Astrocyte of the cerebellum (primary cell): ENCODE data around the gene UBN1.

ENCODE experiments used
- DNase-seq: peaks from one replicate; pipeline ENCODE4 v3.0.0-alpha.2; 2011; ENCODE audit warnings: low read depth
- H3K4me3 ChIP-seq: 2 replicates; pipeline ENCODE4 v1.5.1; 2011; ENCODE audit warnings: mild to moderate bottlenecking, low read depth, low read length, moderate library complexity
- in situ Hi-C: cut with HindIII; loops from 2 replicates; pipeline ENCODE4 v1.10.0; 2017; ENCODE audit warnings: low sequenced_read_pairs
- TF ChIP-seq, protein P1 (sequence below): IDR thresholded peaks from 2 replicates; pipeline ENCODE4 v1.5.1; 2012; ENCODE audit warnings: low read length, low read depth, moderate library complexity, mild to moderate bottlenecking; ENCODE audit errors: missing control alignments

The UBN1 gene

DNA sequence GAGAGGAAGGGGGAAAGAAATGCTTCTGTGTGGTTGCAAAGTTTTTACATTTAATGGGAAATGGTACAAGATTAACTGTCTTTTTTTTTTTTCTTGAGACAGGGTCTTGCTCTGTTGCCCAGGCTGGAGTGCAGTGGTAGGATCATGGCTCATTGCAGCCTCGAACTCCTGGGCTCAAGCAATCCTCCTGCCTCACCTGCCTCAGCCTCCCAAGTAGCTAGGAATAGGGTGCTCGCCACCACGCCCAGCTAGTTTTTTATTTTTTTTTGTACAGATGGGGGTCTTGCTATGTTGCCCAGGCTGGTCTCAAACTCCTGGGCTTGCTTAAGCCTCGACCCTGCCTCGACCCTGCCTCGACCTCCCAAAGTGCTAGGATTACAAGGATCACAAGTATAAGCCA lies 41.0 kb upstream of the UBN1 start:
- no peak for DNase-seq
- TF ChIP-seq, protein P1, sequence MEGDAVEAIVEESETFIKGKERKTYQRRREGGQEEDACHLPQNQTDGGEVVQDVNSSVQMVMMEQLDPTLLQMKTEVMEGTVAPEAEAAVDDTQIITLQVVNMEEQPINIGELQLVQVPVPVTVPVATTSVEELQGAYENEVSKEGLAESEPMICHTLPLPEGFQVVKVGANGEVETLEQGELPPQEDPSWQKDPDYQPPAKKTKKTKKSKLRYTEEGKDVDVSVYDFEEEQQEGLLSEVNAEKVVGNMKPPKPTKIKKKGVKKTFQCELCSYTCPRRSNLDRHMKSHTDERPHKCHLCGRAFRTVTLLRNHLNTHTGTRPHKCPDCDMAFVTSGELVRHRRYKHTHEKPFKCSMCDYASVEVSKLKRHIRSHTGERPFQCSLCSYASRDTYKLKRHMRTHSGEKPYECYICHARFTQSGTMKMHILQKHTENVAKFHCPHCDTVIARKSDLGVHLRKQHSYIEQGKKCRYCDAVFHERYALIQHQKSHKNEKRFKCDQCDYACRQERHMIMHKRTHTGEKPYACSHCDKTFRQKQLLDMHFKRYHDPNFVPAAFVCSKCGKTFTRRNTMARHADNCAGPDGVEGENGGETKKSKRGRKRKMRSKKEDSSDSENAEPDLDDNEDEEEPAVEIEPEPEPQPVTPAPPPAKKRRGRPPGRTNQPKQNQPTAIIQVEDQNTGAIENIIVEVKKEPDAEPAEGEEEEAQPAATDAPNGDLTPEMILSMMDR = no peak
- H3K4me3 ChIP-seq = no peak overlapping the region
- in situ Hi-C loops = no loop called here

DNA sequence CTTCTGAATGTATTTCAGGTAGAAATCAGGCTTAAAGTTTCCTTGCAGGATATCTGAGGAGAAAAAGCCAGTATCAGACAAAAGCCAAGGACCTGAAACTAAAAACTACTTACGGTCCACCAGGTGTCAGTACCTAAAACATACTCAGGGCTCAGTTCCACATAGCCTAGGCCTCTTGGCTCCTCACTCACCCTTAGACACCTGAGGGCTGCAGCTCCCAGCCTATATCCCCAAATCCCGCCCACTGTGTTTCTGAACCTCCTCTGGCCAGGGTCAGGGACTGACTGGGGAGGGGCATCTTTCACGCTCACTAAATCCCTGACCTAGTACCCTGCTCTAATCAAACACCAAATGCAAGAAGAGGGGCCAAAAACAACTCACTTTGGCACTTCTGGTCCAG lies 36.0 kb upstream of the UBN1 start:
- no peak overlapping the region for H3K4me3 ChIP-seq
- DNase-seq = no peak
- TF ChIP-seq, protein P1 = no peak
- in situ Hi-C loops = no loop called here

DNA sequence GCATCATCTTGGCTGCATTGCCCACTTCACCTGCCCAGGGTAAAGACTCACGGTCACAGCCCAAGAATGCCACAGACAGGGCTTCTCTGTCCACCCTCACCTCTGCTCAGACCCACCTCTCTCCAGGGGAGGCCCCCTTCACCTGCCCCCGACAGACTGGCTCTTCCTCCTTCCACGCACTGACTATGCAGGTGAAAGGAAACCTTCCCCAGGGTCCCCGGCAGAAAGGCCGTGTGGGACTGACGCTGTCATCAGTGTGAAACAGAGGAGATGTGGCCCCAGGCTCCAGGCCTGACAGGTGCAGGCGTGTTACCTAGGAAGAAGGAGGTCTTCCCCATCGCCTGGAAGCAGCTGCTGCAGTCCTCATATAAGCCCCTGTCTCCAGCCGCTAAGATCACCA lies 35.5 kb upstream of the UBN1 start:
- no peak overlapping the region for H3K4me3 ChIP-seq
- in situ Hi-C loops = no loop called here
- DNase-seq = no peak
- TF ChIP-seq, protein P1 = no peak

DNA sequence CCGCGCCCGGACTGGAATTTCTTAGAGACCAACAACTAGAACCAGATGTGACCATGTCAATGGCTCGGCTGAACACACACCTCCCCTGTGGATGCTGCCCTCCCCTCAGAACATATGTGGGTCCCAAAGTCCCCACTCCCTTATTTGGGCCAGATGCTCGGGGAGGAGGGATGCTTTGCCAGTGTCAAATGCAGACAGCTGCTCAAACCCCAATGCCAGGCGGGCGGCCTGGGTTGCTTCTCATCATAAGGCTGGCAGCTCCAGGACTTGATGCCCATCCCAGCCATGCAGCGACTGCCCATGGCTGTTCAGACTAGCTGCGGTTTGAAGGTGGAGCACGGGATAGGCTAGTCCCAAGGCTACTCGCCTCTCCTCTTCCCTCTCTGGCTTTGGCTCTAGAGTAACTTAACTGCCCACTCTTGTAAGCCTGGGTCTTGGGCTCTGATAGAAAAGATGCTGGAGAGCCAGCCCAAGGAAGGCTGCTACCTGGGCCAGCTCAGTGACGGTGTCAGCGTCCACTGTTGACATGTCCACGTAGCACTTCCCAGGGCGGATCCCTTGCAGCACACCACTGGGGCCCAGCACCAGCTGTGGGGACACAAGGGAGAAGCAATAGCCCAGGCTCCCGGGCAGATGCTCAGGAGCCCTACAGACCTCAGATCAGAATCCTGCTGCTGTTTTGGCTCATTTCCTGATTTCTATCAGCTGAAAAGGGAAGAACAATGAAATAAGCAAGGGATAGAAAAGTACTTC lies 33.9 kb upstream of the UBN1 start:
- TF ChIP-seq, protein P1 = no peak
- no peak overlapping the region for H3K4me3 ChIP-seq
- no peak for DNase-seq
- in situ Hi-C loops = no loop called here

DNA sequence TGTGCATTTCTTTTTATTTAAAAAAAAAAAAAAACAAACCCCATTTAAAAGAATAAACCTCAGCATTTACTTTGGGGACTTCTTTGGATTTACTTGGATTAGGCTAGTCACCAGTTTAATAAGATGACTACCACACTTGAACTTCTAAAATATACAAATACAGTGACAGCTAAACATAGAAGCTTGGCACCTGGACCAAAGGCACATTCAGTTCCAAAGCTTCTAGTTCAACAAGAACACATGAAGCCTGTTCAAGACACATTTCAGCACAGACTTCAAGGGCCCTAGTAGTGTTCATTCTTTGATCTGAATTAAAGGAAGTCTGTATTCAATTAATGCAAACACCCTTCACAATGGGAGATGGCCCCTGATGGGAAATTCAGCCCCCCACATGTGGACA lies 33.2 kb upstream of the UBN1 start:
- no peak overlapping the region for H3K4me3 ChIP-seq
- in situ Hi-C loops = no loop called here
- TF ChIP-seq, protein P1 = no peak
- no peak for DNase-seq

DNA sequence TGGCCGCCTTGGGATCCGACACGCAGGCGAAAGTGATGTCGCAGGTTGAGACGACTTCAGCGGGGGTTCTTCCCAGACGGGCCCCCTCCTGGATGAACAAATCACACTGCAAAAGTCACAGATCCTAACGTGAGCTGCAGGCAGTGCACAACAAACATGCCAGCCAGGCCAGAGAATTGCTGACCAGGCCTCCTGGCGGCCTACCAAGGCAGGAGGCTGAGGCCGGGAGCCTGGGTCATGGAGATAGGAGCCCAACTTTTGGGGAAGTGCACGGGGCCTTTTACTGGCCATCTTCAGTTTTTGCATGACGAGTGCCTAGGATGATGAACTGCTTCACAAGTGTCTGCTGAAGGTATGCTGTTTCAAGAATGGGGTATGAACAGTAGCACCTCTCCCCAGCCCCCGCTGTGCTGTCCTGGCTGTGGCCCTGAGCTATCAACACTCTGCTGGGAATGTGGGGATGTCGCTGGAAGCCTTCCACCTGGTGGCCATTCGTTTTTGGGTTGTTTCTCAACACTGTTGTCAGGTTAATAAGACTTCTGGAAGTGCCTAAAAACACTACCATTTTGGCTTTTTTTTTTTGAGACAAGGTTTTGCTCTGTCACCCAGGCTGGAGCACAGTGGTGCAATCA lies 32.6 kb upstream of the UBN1 start:
- DNase-seq = no peak
- in situ Hi-C loops = loop anchor here (5.0 kb wide), 1 partner anchor 47 kb away; the partner anchor contains the start of gene ZNF500
- TF ChIP-seq, protein P1 = no peak
- no peak overlapping the region for H3K4me3 ChIP-seq
